GM20000 (cell line): ENCODE data around the gene LARGE2.

Source experiments
- DNase-seq: peaks from one replicate; pipeline ENCODE4 v3.0.0; 2012; ENCODE audit warnings: low spot score
- TF ChIP-seq, protein P1 (sequence below): IDR thresholded peaks from 2 replicates; pipeline ENCODE4 v1.5.1; 2012; ENCODE audit warnings: mild to moderate bottlenecking, control low read depth; ENCODE audit errors: extremely low read depth, missing control alignments

LARGE2 gene

GRCh38 chr11:45910623-45911022 is 11.8 kb upstream of the LARGE2 start:
- TF ChIP-seq, protein P1, sequence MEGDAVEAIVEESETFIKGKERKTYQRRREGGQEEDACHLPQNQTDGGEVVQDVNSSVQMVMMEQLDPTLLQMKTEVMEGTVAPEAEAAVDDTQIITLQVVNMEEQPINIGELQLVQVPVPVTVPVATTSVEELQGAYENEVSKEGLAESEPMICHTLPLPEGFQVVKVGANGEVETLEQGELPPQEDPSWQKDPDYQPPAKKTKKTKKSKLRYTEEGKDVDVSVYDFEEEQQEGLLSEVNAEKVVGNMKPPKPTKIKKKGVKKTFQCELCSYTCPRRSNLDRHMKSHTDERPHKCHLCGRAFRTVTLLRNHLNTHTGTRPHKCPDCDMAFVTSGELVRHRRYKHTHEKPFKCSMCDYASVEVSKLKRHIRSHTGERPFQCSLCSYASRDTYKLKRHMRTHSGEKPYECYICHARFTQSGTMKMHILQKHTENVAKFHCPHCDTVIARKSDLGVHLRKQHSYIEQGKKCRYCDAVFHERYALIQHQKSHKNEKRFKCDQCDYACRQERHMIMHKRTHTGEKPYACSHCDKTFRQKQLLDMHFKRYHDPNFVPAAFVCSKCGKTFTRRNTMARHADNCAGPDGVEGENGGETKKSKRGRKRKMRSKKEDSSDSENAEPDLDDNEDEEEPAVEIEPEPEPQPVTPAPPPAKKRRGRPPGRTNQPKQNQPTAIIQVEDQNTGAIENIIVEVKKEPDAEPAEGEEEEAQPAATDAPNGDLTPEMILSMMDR: no peak
- DNase-seq: no peak

DNA sequence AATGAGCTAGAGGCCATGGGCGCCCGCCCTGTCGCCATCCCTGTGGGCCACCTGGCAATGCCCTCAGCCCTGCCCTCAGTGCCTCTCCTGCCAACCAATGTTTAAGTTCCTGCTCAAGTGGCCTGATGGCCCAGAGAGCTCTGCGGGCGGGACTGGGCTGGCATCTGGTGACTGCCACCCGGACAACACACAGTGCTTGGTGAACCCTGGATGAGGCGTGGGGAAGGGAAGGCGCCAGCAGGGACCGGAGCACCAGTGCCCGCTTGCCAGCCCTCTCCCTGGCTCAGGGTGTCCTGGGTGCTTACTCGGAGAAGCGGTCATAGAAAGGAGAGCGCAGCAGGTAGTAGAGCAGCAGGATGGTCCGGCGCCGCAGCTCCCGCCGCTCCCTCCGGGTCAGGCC is 8.9 kb upstream of the LARGE2 start:
- TF ChIP-seq, protein P1: no peak
- no peak for DNase-seq

GRCh38 chr11:45913942-45914635 is 8.4 kb upstream of the LARGE2 start:
- no peak for DNase-seq
- TF ChIP-seq, protein P1: no peak

DNA sequence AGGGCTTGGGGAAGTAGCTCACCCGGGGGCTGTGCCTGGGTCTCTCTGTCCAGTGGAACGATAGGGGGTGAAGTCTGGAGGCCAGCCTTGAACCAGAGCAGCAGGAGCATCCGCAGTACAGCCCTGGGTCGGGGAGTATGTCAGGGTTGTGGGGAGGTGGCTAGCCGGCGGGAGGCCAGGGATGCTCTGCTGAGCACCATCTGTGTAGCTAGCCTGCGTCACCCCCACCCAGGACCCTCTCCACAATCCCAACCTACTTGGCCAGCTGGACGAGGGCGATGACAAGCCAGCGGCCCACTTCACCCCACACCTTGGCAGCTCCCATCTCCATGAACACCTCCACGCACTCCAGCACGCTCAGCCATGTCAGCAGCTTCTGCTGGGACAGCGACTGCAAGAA is 7.0 kb upstream of the LARGE2 start:
- no peak for DNase-seq
- TF ChIP-seq, protein P1: no peak

- TF ChIP-seq, protein P1: no peak
- DNase-seq: no peak
These were observed 5.2 kb upstream of the LARGE2 start for GRCh38 chr11:45917286-45917622.

DNA sequence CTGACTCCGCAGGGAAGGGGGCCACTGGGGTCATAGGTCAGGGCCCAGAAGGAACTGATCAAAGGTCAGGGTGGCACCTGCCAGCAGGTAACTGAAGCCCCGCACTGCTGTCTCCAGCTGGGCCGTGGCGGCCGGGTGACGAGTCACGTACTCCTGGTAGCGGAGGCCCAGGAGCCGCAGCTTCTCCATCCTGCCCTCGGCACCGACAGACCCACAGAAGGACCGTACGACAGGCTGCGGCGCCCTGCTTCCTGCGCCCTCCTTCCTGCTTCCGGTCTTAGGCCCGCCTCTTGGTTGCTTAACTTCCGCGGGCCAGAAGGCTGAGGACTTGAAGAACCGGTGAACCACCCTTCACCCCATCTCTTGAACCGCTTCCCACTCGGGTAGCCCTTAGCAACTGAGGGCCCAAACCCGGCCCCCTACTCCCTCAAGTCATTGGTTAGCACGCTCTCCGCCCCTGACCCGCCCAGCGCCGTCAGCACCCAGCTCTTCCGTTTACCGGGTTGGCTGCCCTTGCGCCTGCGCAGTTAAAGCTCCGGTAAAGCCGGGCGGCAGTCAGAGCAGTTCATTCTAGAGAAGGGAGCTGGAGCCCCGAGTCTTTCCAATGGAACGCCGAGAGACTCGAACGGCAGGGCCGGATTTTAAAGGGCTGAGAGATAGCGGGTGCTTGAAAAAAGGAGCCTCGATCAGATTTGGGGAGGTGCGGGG is 4.7 kb upstream of the LARGE2 start, which contains the start of gene PEX16:
Gene PEX16 (minus strand): TSS at position 255 of the 708 bp plus-strand sequence. CDS start 66 bp downstream, at position 189.
- TF ChIP-seq, protein P1: no peak

DNA sequence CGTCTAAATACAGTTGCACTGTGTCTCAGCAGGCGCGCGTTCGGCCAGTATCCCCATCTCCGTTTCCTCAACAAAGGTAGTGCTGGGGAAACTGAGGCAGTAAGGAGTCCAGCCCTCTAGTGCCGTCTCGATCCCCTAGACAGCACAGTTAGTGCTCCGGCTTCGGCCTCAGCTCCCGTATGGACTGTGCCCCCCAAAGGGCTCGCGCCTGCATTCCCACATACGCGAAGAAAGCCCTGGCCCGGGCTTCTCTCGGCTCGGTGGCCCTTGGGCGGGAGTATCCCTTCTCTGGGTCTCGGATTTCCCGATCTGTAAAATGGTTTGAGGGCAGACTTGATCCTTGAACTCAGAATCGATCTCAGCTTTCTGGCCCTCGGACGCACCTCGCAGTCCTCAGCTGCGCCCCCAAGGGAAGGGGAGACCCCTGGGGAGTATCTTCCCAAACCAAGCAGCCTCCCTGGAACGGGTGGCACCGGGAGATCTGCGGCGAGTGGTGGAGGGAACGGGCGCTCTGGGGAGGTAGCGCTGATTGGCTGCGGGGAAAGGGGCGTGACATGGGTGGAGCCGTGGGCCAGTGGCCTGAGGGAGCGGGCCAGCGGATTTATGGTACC is 4.0 kb upstream of the LARGE2 start:
- peak; percentile 89 for DNase-seq
- TF ChIP-seq, protein P1: no peak

More for the DNA sequence above, 4.7 kb upstream of the LARGE2 start, which contains the start of gene PEX16:
- peak; percentile 98 for DNase-seq
